ENCODE measurements around the gene PPP6R1. TPM values are rescaled to one million over a fixed set of nuclear protein-coding genes. Genes with fewer than 3 reads are reported as not detected.

The PPP6R1 gene
- total RNA-seq, 1 donor: 38.9 TPM

- no peak overlapping the region for H3K4me3 ChIP-seq (ENCODE audit: low read depth, low read length)
- no peak for TF ChIP-seq CTCF (IDR thresholded peaks at IDR 0.05; ENCODE audit: insufficient read depth, low read depth, low read length)
- no peak for DNase-seq (ENCODE audit: low read depth)
These were observed 61.3 kb downstream of the PPP6R1 start for GRCh38 chr19:55197528-55197927.

- H3K4me3 ChIP-seq (ENCODE audit: low read depth, low read length): no peak overlapping the region
- no peak for TF ChIP-seq CTCF (IDR thresholded peaks at IDR 0.05; ENCODE audit: insufficient read depth, low read depth, low read length)
- DNase-seq (ENCODE audit: low read depth): no peak
These were observed 62.0 kb downstream of the PPP6R1 start for GRCh38 chr19:55196803-55197202.

- no peak overlapping the region for H3K4me3 ChIP-seq (ENCODE audit: low read depth, low read length)
- no peak for TF ChIP-seq CTCF (IDR thresholded peaks at IDR 0.05; ENCODE audit: insufficient read depth, low read depth, low read length)
- no peak for DNase-seq (ENCODE audit: low read depth)
These were observed 65.3 kb downstream of the PPP6R1 start for GRCh38 chr19:55193481-55193880.

GRCh38 chr19:55189403-55189835, 69.4 kb downstream of the PPP6R1 start:
- DNase-seq (ENCODE audit: low read depth): peak; percentile 92
- no peak for TF ChIP-seq CTCF (IDR thresholded peaks at IDR 0.05; ENCODE audit: insufficient read depth, low read depth, low read length)
- H3K4me3 ChIP-seq (ENCODE audit: low read depth, low read length): no peak overlapping the region

GRCh38 chr19:55188625-55189024, 70.2 kb downstream of the PPP6R1 start:
- no peak for TF ChIP-seq CTCF (IDR thresholded peaks at IDR 0.05; ENCODE audit: insufficient read depth, low read depth, low read length)

GRCh38 chr19:55186080-55186479, 72.7 kb downstream of the PPP6R1 start:
- DNase-seq (ENCODE audit: low read depth): no peak
- no peak overlapping the region for H3K4me3 ChIP-seq (ENCODE audit: low read depth, low read length)
- no peak for TF ChIP-seq CTCF (IDR thresholded peaks at IDR 0.05; ENCODE audit: insufficient read depth, low read depth, low read length)

More at GRCh38 chr19:55188625-55189024, 70.2 kb downstream of the PPP6R1 start:
- H3K4me3 ChIP-seq (ENCODE audit: low read depth, low read length): no peak overlapping the region
- no peak for DNase-seq (ENCODE audit: low read depth)

- DNase-seq (ENCODE audit: low read depth): no peak
- H3K4me3 ChIP-seq (ENCODE audit: low read depth, low read length): no peak overlapping the region
- TF ChIP-seq CTCF (IDR thresholded peaks at IDR 0.05; ENCODE audit: insufficient read depth, low read depth, low read length): no peak
These were observed 77.1 kb downstream of the PPP6R1 start for GRCh38 chr19:55181740-55182139.

Data from fibroblast of villous mesenchyme (primary cell).